Suprapubic skin (tissue), 3 donors: ENCODE data around the gene KCNG2.

ENCODE experiments used
- CTCF ChIP-seq, 2 donors: fragments of 200-600 bp in 1 of 2; fragments of 450-650 bp in 1 of 2; sonication (generic) in 1 of 2; IDR thresholded peaks; one replicate each; pipeline ENCODE4 v1.5.1; 2016 to 2019; ENCODE audit warnings: antibody characterized with exemption in 2 of 2, mild to moderate bottlenecking in 1 of 2, moderate library complexity in 1 of 2
- POLR2AphosphoS5 ChIP-seq, 3 donors: sonication (generic); formaldehyde crosslinking; IDR thresholded peaks; one replicate each; pipeline ENCODE4 v1.6.1; 2017; ENCODE audit warnings: antibody characterized with exemption in 3 of 3

GRCh38 chr18:79898952-79899608 lies 101.3 kb downstream of the KCNG2 start:
- TF ChIP-seq CTCF (IDR thresholded peaks at IDR 0.05), result no peak
- TF ChIP-seq POLR2AphosphoS5 (IDR thresholded peaks at IDR 0.05), result no peak
